ENCODE data around the gene LYRM7.

LYRM7 gene

DNA sequence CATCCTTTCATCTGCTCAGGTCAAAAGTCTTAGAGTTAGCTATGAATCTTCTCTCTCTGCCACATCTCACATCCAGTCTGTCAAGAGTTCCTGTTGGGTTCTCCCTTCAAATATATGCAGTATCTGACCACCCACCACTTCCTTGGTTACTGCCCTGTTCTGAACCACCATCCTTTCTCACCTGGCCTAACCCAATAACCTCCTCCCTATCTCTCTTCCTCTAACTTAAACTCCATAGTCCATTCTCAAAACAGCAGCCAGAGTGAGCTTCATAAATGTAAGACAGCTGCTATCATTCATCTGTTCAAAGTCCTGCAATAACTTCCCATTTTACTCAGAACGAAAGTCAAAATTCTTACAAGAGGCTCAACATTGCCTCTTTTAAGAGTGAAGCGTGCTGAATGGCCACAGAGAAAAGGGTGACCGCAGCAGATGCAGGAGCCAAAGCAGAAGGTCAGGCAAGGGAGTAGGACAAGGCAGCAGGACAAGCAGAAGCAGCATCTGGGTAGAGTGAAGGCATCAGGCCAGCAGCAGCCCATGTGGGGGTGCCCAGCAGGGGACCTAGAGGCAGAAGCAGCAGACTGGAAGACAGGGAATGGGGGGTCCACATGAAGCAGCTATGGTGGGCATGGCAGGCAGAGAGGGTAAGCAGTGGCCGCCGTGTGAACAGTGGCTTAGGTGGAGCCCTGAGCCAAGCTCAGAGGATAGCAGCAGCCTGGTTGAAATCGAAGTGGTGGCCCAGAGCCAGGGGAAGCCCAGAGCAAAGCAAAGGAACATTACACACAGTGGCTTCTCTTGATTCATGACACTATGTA is 53.9 kb downstream of the LYRM7 start:
- no peak for TF ChIP-seq CTCF (IDR thresholded peaks at IDR 0.05; ENCODE audit: control insufficient read depth, extremely low read depth, insufficient read depth)
- H3K4me3 ChIP-seq (ENCODE audit: low read depth, low read length) = no peak overlapping the region
- DNase-seq (ENCODE audit: low read depth) = no peak

GRCh38 chr5:131225282-131225974 is 54.7 kb downstream of the LYRM7 start:
- no peak for TF ChIP-seq CTCF (IDR thresholded peaks at IDR 0.05; ENCODE audit: control insufficient read depth, extremely low read depth, insufficient read depth)
- no peak overlapping the region for H3K4me3 ChIP-seq (ENCODE audit: low read depth, low read length)
- DNase-seq (ENCODE audit: low read depth) = no peak

- no peak for TF ChIP-seq CTCF (IDR thresholded peaks at IDR 0.05; ENCODE audit: control insufficient read depth, extremely low read depth, insufficient read depth)
- H3K4me3 ChIP-seq (ENCODE audit: low read depth, low read length) = no peak overlapping the region
- no peak for DNase-seq (ENCODE audit: low read depth)
These were observed 56.2 kb downstream of the LYRM7 start for GRCh38 chr5:131226899-131227298.

- no peak for TF ChIP-seq CTCF (IDR thresholded peaks at IDR 0.05; ENCODE audit: control insufficient read depth, extremely low read depth, insufficient read depth)
- DNase-seq (ENCODE audit: low read depth) = no peak
- H3K4me3 ChIP-seq (ENCODE audit: low read depth, low read length) = no peak overlapping the region
These were observed 57.9 kb downstream of the LYRM7 start for GRCh38 chr5:131228646-131229045.

GRCh38 chr5:131229623-131230022 is 58.9 kb downstream of the LYRM7 start:
- H3K4me3 ChIP-seq (ENCODE audit: low read depth, low read length) = no peak overlapping the region
- no peak for TF ChIP-seq CTCF (IDR thresholded peaks at IDR 0.05; ENCODE audit: control insufficient read depth, extremely low read depth, insufficient read depth)
- DNase-seq (ENCODE audit: low read depth) = no peak

DNA sequence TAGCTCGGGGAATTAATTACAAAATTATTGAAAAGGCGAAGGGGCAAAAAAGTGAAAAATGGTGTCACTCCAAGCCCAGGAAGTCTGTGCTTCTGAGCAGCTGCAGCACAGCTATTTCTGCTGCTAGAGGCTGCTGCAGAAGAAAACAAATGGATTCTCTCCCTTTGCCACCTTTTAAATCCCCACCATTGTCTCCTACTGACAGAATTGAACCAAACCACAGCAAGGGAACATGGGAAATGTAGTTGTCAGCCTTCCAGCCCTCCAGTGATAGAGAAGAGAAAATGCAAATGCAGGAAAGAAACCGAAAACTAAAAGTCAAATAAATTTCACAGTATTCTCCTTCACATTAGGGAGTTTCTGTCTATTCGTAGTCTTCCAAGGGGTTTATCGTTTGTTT is 59.7 kb downstream of the LYRM7 start:
- H3K4me3 ChIP-seq (ENCODE audit: low read depth, low read length) = no peak overlapping the region
- no peak for TF ChIP-seq CTCF (IDR thresholded peaks at IDR 0.05; ENCODE audit: control insufficient read depth, extremely low read depth, insufficient read depth)
- DNase-seq (ENCODE audit: low read depth) = no peak

All from LNCaP clone FGC (cell line).